H1 (cell line): ENCODE data around the gene KCTD19. TPM values are rescaled to one million over a fixed set of nuclear protein-coding genes. Genes with fewer than 3 reads are reported as not detected.
"Not testable (repeated sequence)": the region's sequence is repeated elsewhere in the genome, so short reads cannot be mapped to it uniquely, and the experiment has no call there.

Source experiments
- CTCF ChIA-PET: fragments of 300-600 bp; sonication (Branson Sonifier 250); formaldehyde crosslinking; loops from one replicate; lab custom pipeline; 2021; ENCODE audit not compliant: partially characterized antibody; lab: Charles Lee
- POLR2A ChIA-PET: fragments of 300-600 bp; sonication (Branson Sonifier 250); formaldehyde crosslinking; loops from one replicate; lab custom pipeline; 2021; ENCODE audit warnings: inconsistent platforms; ENCODE audit not compliant: partially characterized antibody; lab: Charles Lee
- DNase-seq, 2 experiments: peaks; one replicate each; pipeline versions ENCODE4 v3.0.0 to v3.0.0-alpha.2; 2010 to 2022; ENCODE audit warnings: low spot score in 2 of 2, low read depth in 1 of 2, mixed read lengths in 1 of 2
- FAIRE-seq: peaks from 2 replicates; lab custom pipeline; 2011; peaks lifted over from hg19 to GRCh38; lab: Jason Lieb, UNC
- H2AFZ ChIP-seq: 2 replicates; pipeline ENCODE4 v1.8.1; 2012; ENCODE audit warnings: low read length, inconsistent platforms
- H2AK5ac ChIP-seq: 2 replicates; pipeline ENCODE4 v1.6.1; 2013; ENCODE audit warnings: low read depth, low read length
- H2BK120ac ChIP-seq: replicated peaks from 2 replicates; pipeline ENCODE3; 2013; ENCODE audit warnings: low read depth, low read length, inconsistent platforms
- H2BK12ac ChIP-seq: 2 replicates; pipeline ENCODE4 v1.6.1; 2013; ENCODE audit warnings: low read depth, low read length
- H2BK15ac ChIP-seq: 2 replicates; pipeline ENCODE4 v1.6.1; 2013; ENCODE audit warnings: low read length
- H2BK20ac ChIP-seq: 2 replicates; pipeline ENCODE4 v1.6.1; 2013; ENCODE audit warnings: low read length
- H2BK5ac ChIP-seq: 2 replicates; pipeline ENCODE4 v1.6.1; 2013; ENCODE audit warnings: low read depth, low read length
- H3K14ac ChIP-seq: 2 replicates; pipeline ENCODE4 v1.6.1; 2013; ENCODE audit warnings: inconsistent platforms; ENCODE audit not compliant: insufficient read length
- H3K18ac ChIP-seq: 2 replicates; pipeline ENCODE4 v1.6.1; 2013; ENCODE audit warnings: low read length; ENCODE audit errors: extremely low read depth
- H3K23ac ChIP-seq: 2 replicates; pipeline ENCODE4 v1.6.1; 2013; ENCODE audit warnings: inconsistent platforms; ENCODE audit not compliant: insufficient read length
- H3K23me2 ChIP-seq: 2 replicates; pipeline ENCODE4 v1.6.1; 2013; ENCODE audit warnings: low read depth, low read length
- H3K27ac ChIP-seq: 2 replicates; pipeline ENCODE4 v1.6.1; 2011; ENCODE audit warnings: low read depth, low read length, inconsistent platforms
- H3K27me3 ChIP-seq, 4 experiments: replicated peaks in 1 of 4; 1 replicate in 1 of 4; 2 replicates in 3 of 4; pipeline versions ENCODE4 v1.6.1 to v1.8.1; 2011 to 2013; ENCODE audit warnings: low read length in 3 of 4, mild to moderate bottlenecking in 3 of 4, inconsistent platforms in 2 of 4, mixed read lengths in 2 of 4, moderate library complexity in 1 of 4; ENCODE audit not compliant: control insufficient read depth in 3 of 4, insufficient read depth in 3 of 4; ENCODE audit errors: extremely low read depth in 1 of 4
- H3K36me3 ChIP-seq, 4 experiments: 2 replicates each; pipeline versions ENCODE4 v1.6.1 to v1.8.1; 2011 to 2013; ENCODE audit warnings: mild to moderate bottlenecking in 4 of 4, low read length in 3 of 4, moderate library complexity in 2 of 4, control low read depth in 1 of 4, inconsistent platforms in 1 of 4; ENCODE audit not compliant: insufficient read depth in 4 of 4, control insufficient read depth in 2 of 4
- H3K4ac ChIP-seq: replicated peaks from 2 replicates; pipeline ENCODE3; 2013; ENCODE audit warnings: low read length, low read depth, mixed read lengths, inconsistent platforms; ENCODE audit not compliant: insufficient read length
- H3K4me1 ChIP-seq, 4 experiments: replicated peaks in 1 of 4; 1 replicate in 1 of 4; 2 replicates in 3 of 4; pipeline versions ENCODE4 v1.6.1 to v1.8.1; 2011 to 2013; ENCODE audit warnings: low read length in 3 of 4, inconsistent platforms in 2 of 4, mixed read lengths in 1 of 4; ENCODE audit not compliant: insufficient read depth in 4 of 4, control insufficient read depth in 3 of 4
- H3K4me2 ChIP-seq, 2 experiments: 2 replicates each; pipeline versions ENCODE4 v1.6.1 to v1.8.1; 2011 to 2013; ENCODE audit warnings: low read depth in 2 of 2, low read length in 2 of 2, control low read depth in 1 of 2, inconsistent platforms in 1 of 2, mild to moderate bottlenecking in 1 of 2; ENCODE audit not compliant: insufficient read depth in 1 of 2
- H3K4me3 ChIP-seq, 4 experiments: fragments of 200-600, 300-600 bp in 1 of 4; sonication (generic), shearing (Covaris generic), sonication (Bioruptor Twin) in 1 of 4; 2 replicates each; pipeline versions ENCODE4 v1.5.1 to v1.8.1; 2011 to 2016; ENCODE audit warnings: low read length in 4 of 4, low read depth in 3 of 4, control low read depth in 2 of 4, inconsistent platforms in 2 of 4, mild to moderate bottlenecking in 2 of 4, mixed read lengths in 1 of 4, moderate library complexity in 1 of 4; ENCODE audit not compliant: insufficient read depth in 2 of 4; ENCODE audit errors: extremely low read depth in 1 of 4
- H3K56ac ChIP-seq: replicated peaks from 2 replicates; pipeline ENCODE3; 2013; ENCODE audit warnings: low read depth, mild to moderate bottlenecking, mixed read lengths, low read length, inconsistent platforms; ENCODE audit not compliant: insufficient read length
- H3K79me1 ChIP-seq: 2 replicates; pipeline ENCODE4 v1.6.1; 2013; ENCODE audit warnings: low read depth, low read length, control low read depth
- H3K79me2 ChIP-seq, 2 experiments: 2 replicates each; pipeline versions ENCODE4 v1.6.1 to v1.8.1; 2012 to 2013; ENCODE audit warnings: low read length in 2 of 2, mild to moderate bottlenecking in 2 of 2, inconsistent platforms in 1 of 2; ENCODE audit not compliant: insufficient read depth in 2 of 2, control insufficient read depth in 1 of 2
- H3K9ac ChIP-seq, 4 experiments: replicated peaks in 1 of 4; 1 replicate in 1 of 4; 2 replicates in 3 of 4; pipeline versions ENCODE4 v1.6.1 to v1.8.1; 2011 to 2013; ENCODE audit warnings: low read depth in 3 of 4, low read length in 3 of 4, control low read depth in 2 of 4, mild to moderate bottlenecking in 2 of 4, moderate library complexity in 2 of 4, inconsistent platforms in 1 of 4; ENCODE audit errors: extremely low read depth in 1 of 4
- H3K9me3 ChIP-seq, 2 experiments: 2 replicates each; pipeline versions ENCODE4 v1.6.1 to v1.8.1; 2012 to 2013; ENCODE audit warnings: mild to moderate bottlenecking in 2 of 2, moderate library complexity in 2 of 2, control low read depth in 1 of 2, inconsistent platforms in 1 of 2, low read depth in 1 of 2, low read length in 1 of 2, mixed read lengths in 1 of 2; ENCODE audit not compliant: insufficient read depth in 2 of 2
- H4K20me1 ChIP-seq, 2 experiments: replicated peaks in 1 of 2; 2 replicates each; pipeline versions ENCODE3 to v1.8.1; 2011 to 2013; ENCODE audit warnings: inconsistent platforms in 2 of 2, low read length in 2 of 2, mild to moderate bottlenecking in 1 of 2; ENCODE audit not compliant: insufficient read depth in 2 of 2, control insufficient read depth in 1 of 2
- H4K5ac ChIP-seq: 2 replicates; pipeline ENCODE4 v1.6.1; 2013; ENCODE audit warnings: low read length, low read depth, mixed read lengths, inconsistent platforms; ENCODE audit not compliant: insufficient read length
- H4K8ac ChIP-seq: 2 replicates; pipeline ENCODE4 v1.8.0; 2013; ENCODE audit warnings: mild to moderate bottlenecking, moderate library complexity, low read length, inconsistent platforms; ENCODE audit not compliant: insufficient read depth; ENCODE audit errors: extremely low read depth
- H4K91ac ChIP-seq: replicated peaks from 2 replicates; pipeline ENCODE3; 2013; ENCODE audit warnings: low read length, mixed read lengths, inconsistent platforms; ENCODE audit not compliant: insufficient read length
- WGBS, 2 experiments: shearing (Covaris generic) in 1 of 2; methylation state at CpG; one replicate each; pipeline versions ENCODE4 v1.1.6 to v1.1.7; 2013 to 2015; ENCODE audit warnings: low lambda C conversion rate in 2 of 2, mixed read lengths in 2 of 2, inconsistent platforms in 1 of 2, low coverage in 1 of 2, missing lambda C conversion rate in 1 of 2; ENCODE audit not compliant: insufficient replicate concordance in 2 of 2, insufficient coverage in 1 of 2, insufficient read length in 1 of 2; ENCODE audit errors: extremely low coverage in 1 of 2, missing lambda C conversion rate in 1 of 2; 5-methylcytosine and 5-hydroxymethylcytosine counted together
- polyA plus RNA-seq, 7 experiments: library from polyadenylated mRNA; depleted of rRNA in 3 of 7; stranded (reverse) in 5 of 7; unstranded in 2 of 7; fragments of >200 nt in 5 of 7; fragments of 200-250 nt in 2 of 7; gene quantifications; 1 replicate in 5 of 7; 2 replicates in 1 of 7; 4 replicates in 1 of 7; pipeline versions ENCODE4 v1.2.1 to v1.2.3, GENCODE V29; 2011 to 2013; ENCODE audit warnings: missing spikeins in 2 of 7, mixed read lengths in 2 of 7
- total RNA-seq: library from RNA; stranded (reverse); fragmentation: NEBNext Ultra II Directional; extraction: Animal tissue kit (Norgen Biotek cat#: 25700); gene quantifications from 2 replicates; pipeline ENCODE4 v1.2.1, GENCODE V29; 2021

KCTD19 gene
- total and polyA plus RNA-seq, 2 of the 8 experiments (the other 6 are each of a cell fraction or from before 2014, with no cell fraction given), result 0.06 to 0.24 TPM

DNA sequence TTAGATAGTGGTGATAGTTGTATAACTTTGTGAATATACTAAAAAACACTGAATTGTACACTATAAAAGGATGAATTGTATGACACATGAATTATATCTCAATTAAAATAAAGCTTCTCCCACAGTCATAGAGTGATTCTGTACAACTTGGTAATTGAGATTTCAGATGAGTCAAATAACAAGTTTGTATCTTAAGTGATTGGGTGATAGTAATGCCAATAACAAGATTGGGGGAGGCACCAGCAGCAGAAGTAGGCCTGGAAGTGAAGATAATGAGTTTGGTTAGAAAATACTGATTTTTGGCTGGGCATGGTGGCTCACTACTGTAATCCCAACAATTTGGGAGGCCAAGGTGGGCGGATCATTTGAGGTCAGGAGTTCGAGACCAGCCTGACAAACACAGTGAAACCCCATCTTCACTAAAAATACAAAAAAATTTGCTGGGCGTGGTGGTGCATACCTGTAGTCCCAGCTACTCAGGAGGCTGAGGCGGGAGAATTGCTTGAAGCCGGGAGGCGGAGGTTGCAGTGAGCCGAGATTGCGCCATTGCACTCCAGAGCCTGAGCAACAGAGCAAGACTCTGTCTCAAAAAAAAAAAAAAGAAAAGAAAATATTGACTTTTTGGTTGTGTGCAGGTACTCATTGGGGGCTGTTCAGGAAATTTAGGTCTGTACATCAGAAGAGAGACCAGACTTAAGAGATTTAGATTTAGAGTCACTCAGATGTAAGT lies 33.2 kb upstream of the KCTD19 start:
- CTCF ChIA-PET, result interaction anchor here (0.6 to 2.1 kb wide), 6 partner anchors 10 to 257 kb away, joined by 3 to 9 read pairs (median 4); no protein-coding TSS in a partner anchor
- H2BK20ac ChIP-seq, H3K4me3 ChIP-seq, POLR2A ChIA-PET, H3K23ac ChIP-seq, H3K14ac ChIP-seq, H3K36me3 ChIP-seq, H3K4me2 ChIP-seq, H4K91ac ChIP-seq, H4K5ac ChIP-seq, H2AFZ ChIP-seq, H3K23me2 ChIP-seq, H3K79me2 ChIP-seq, H3K9me3 ChIP-seq, H3K4me1 ChIP-seq, H2BK120ac ChIP-seq, H2AK5ac ChIP-seq, H4K20me1 ChIP-seq, FAIRE-seq, H3K18ac ChIP-seq, H3K27ac ChIP-seq, H3K9ac ChIP-seq, DNase-seq, H4K8ac ChIP-seq, H2BK5ac ChIP-seq, H3K27me3 ChIP-seq, H2BK12ac ChIP-seq, H3K4ac ChIP-seq, H3K79me1 ChIP-seq, H2BK15ac ChIP-seq: not testable (repeated sequence)
- H3K56ac ChIP-seq, result peak overlapping the region; percentile 82
- WGBS, 2 experiments, result 87% methylated on average over 8 of the region's 8 CpGs; no CpG with 5 or more reads in 1 of the 2 experiments
